ENCODE data around the gene MARK3.

DNA sequence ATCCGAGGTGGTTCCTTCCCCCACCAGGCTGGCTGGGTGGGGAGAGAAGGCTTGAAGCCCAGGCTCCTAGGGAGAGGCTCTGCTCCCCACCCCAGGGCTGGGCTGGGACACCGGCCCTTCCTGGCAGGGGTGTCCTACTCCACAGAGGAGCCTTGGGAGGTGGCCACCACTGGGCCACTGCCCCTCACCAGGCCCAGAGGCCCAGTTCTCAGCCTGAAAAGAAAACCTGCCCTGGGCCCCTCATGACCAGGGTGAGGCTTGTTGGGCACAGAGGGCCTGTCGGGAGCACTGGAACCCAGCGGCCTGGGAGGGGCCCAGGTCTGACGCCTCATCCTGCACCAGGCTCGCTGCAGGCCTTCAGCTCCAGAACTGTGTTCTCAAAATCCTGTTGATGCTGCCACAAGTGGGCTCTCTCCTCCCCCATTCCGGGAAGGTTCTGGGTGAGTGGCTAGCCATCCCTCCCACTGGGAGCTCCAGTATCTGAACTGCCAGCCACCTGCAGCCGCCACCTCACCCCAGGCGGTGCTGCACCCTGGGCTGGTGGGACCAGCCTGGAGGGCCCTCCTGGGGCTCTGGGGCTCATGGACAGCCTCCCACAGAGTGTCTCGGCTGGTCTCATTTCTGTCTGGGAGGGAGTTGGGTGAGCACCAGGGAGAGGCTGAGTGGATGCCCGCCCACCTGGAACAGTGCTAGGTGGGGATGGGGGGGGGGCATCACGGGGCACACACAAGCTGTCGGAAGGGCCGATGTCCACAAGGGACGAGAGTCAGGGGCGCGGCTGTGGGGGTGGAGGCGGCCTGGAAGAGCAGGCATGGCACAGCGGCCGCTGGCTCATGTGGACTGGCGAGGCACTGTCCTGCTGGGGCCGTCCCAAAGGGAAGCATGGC, 165.5 kb downstream of the MARK3 start:
- no peak for TF ChIP-seq SUZ12 (IDR thresholded peaks at IDR 0.05)
- TF ChIP-seq FOXK2 (IDR thresholded peaks at IDR 0.05), result no peak
- no peak for TF ChIP-seq ZNF384 (IDR thresholded peaks at IDR 0.05)
- no peak for TF ChIP-seq BHLHE40 (IDR thresholded peaks at IDR 0.05; ENCODE audit: borderline replicate concordance)
- no peak for TF ChIP-seq SP1 (IDR thresholded peaks at IDR 0.05)
- TF ChIP-seq FOXM1 (IDR thresholded peaks at IDR 0.05; ENCODE audit: borderline replicate concordance), result no peak
- no peak for TF ChIP-seq ARNT (IDR thresholded peaks at IDR 0.05)
- no peak for TF ChIP-seq LEF1 (IDR thresholded peaks at IDR 0.05; ENCODE audit: borderline replicate concordance)
- TF ChIP-seq NFRKB (IDR thresholded peaks at IDR 0.05), result no peak
- TF ChIP-seq HDGF (IDR thresholded peaks at IDR 0.05; ENCODE audit: borderline replicate concordance), result no peak
- TF ChIP-seq TARDBP (IDR thresholded peaks at IDR 0.05), result no peak
- no peak for TF ChIP-seq L3MBTL2 (conservative IDR thresholded peaks at IDR 0.05)

Data from HEK293T (cell line).